H1 (cell line): ENCODE data around the gene GPR52. TPM values are rescaled to one million over a fixed set of nuclear protein-coding genes. Genes with fewer than 3 reads are reported as not detected.

Experiments
- CTCF ChIA-PET: fragments of 300-600 bp; sonication (Branson Sonifier 250); formaldehyde crosslinking; loops from one replicate; lab custom pipeline; 2021; ENCODE audit not compliant: partially characterized antibody; lab: Charles Lee
- POLR2A ChIA-PET: fragments of 300-600 bp; sonication (Branson Sonifier 250); formaldehyde crosslinking; loops from one replicate; lab custom pipeline; 2021; ENCODE audit warnings: inconsistent platforms; ENCODE audit not compliant: partially characterized antibody; lab: Charles Lee
- DNase-seq, 2 experiments: peaks; one replicate each; pipeline versions ENCODE4 v3.0.0 to v3.0.0-alpha.2; 2010 to 2022; ENCODE audit warnings: low spot score in 2 of 2, low read depth in 1 of 2, mixed read lengths in 1 of 2
- FAIRE-seq: peaks from 2 replicates; lab custom pipeline; 2011; peaks lifted over from hg19 to GRCh38; lab: Jason Lieb, UNC
- H2AFZ ChIP-seq: 2 replicates; pipeline ENCODE4 v1.8.1; 2012; ENCODE audit warnings: low read length, inconsistent platforms
- H2AK5ac ChIP-seq: 2 replicates; pipeline ENCODE4 v1.6.1; 2013; ENCODE audit warnings: low read depth, low read length
- H2BK120ac ChIP-seq: replicated peaks from 2 replicates; pipeline ENCODE3; 2013; ENCODE audit warnings: low read depth, low read length, inconsistent platforms
- H2BK12ac ChIP-seq: 2 replicates; pipeline ENCODE4 v1.6.1; 2013; ENCODE audit warnings: low read depth, low read length
- H2BK15ac ChIP-seq: 2 replicates; pipeline ENCODE4 v1.6.1; 2013; ENCODE audit warnings: low read length
- H2BK20ac ChIP-seq: 2 replicates; pipeline ENCODE4 v1.6.1; 2013; ENCODE audit warnings: low read length
- H2BK5ac ChIP-seq: 2 replicates; pipeline ENCODE4 v1.6.1; 2013; ENCODE audit warnings: low read depth, low read length
- H3K14ac ChIP-seq: 2 replicates; pipeline ENCODE4 v1.6.1; 2013; ENCODE audit warnings: inconsistent platforms; ENCODE audit not compliant: insufficient read length
- H3K18ac ChIP-seq: 2 replicates; pipeline ENCODE4 v1.6.1; 2013; ENCODE audit warnings: low read length; ENCODE audit errors: extremely low read depth
- H3K23ac ChIP-seq: 2 replicates; pipeline ENCODE4 v1.6.1; 2013; ENCODE audit warnings: inconsistent platforms; ENCODE audit not compliant: insufficient read length
- H3K23me2 ChIP-seq: 2 replicates; pipeline ENCODE4 v1.6.1; 2013; ENCODE audit warnings: low read depth, low read length
- H3K27ac ChIP-seq: 2 replicates; pipeline ENCODE4 v1.6.1; 2011; ENCODE audit warnings: low read depth, low read length, inconsistent platforms
- H3K27me3 ChIP-seq, 4 experiments: replicated peaks in 1 of 4; 1 replicate in 1 of 4; 2 replicates in 3 of 4; pipeline versions ENCODE4 v1.6.1 to v1.8.1; 2011 to 2013; ENCODE audit warnings: low read length in 3 of 4, mild to moderate bottlenecking in 3 of 4, inconsistent platforms in 2 of 4, mixed read lengths in 2 of 4, moderate library complexity in 1 of 4; ENCODE audit not compliant: control insufficient read depth in 3 of 4, insufficient read depth in 3 of 4; ENCODE audit errors: extremely low read depth in 1 of 4
- H3K36me3 ChIP-seq, 4 experiments: 2 replicates each; pipeline versions ENCODE4 v1.6.1 to v1.8.1; 2011 to 2013; ENCODE audit warnings: mild to moderate bottlenecking in 4 of 4, low read length in 3 of 4, moderate library complexity in 2 of 4, control low read depth in 1 of 4, inconsistent platforms in 1 of 4; ENCODE audit not compliant: insufficient read depth in 4 of 4, control insufficient read depth in 2 of 4
- H3K4ac ChIP-seq: replicated peaks from 2 replicates; pipeline ENCODE3; 2013; ENCODE audit warnings: low read length, low read depth, mixed read lengths, inconsistent platforms; ENCODE audit not compliant: insufficient read length
- H3K4me1 ChIP-seq, 4 experiments: replicated peaks in 1 of 4; 1 replicate in 1 of 4; 2 replicates in 3 of 4; pipeline versions ENCODE4 v1.6.1 to v1.8.1; 2011 to 2013; ENCODE audit warnings: low read length in 3 of 4, inconsistent platforms in 2 of 4, mixed read lengths in 1 of 4; ENCODE audit not compliant: insufficient read depth in 4 of 4, control insufficient read depth in 3 of 4
- H3K4me2 ChIP-seq, 2 experiments: 2 replicates each; pipeline versions ENCODE4 v1.6.1 to v1.8.1; 2011 to 2013; ENCODE audit warnings: low read depth in 2 of 2, low read length in 2 of 2, control low read depth in 1 of 2, inconsistent platforms in 1 of 2, mild to moderate bottlenecking in 1 of 2; ENCODE audit not compliant: insufficient read depth in 1 of 2
- H3K4me3 ChIP-seq, 4 experiments: fragments of 200-600, 300-600 bp in 1 of 4; sonication (generic), shearing (Covaris generic), sonication (Bioruptor Twin) in 1 of 4; 2 replicates each; pipeline versions ENCODE4 v1.5.1 to v1.8.1; 2011 to 2016; ENCODE audit warnings: low read length in 4 of 4, low read depth in 3 of 4, control low read depth in 2 of 4, inconsistent platforms in 2 of 4, mild to moderate bottlenecking in 2 of 4, mixed read lengths in 1 of 4, moderate library complexity in 1 of 4; ENCODE audit not compliant: insufficient read depth in 2 of 4; ENCODE audit errors: extremely low read depth in 1 of 4
- H3K56ac ChIP-seq: replicated peaks from 2 replicates; pipeline ENCODE3; 2013; ENCODE audit warnings: low read depth, mild to moderate bottlenecking, mixed read lengths, low read length, inconsistent platforms; ENCODE audit not compliant: insufficient read length
- H3K79me1 ChIP-seq: 2 replicates; pipeline ENCODE4 v1.6.1; 2013; ENCODE audit warnings: low read depth, low read length, control low read depth
- H3K79me2 ChIP-seq, 2 experiments: 2 replicates each; pipeline versions ENCODE4 v1.6.1 to v1.8.1; 2012 to 2013; ENCODE audit warnings: low read length in 2 of 2, mild to moderate bottlenecking in 2 of 2, inconsistent platforms in 1 of 2; ENCODE audit not compliant: insufficient read depth in 2 of 2, control insufficient read depth in 1 of 2
- H3K9ac ChIP-seq, 4 experiments: replicated peaks in 1 of 4; 1 replicate in 1 of 4; 2 replicates in 3 of 4; pipeline versions ENCODE4 v1.6.1 to v1.8.1; 2011 to 2013; ENCODE audit warnings: low read depth in 3 of 4, low read length in 3 of 4, control low read depth in 2 of 4, mild to moderate bottlenecking in 2 of 4, moderate library complexity in 2 of 4, inconsistent platforms in 1 of 4; ENCODE audit errors: extremely low read depth in 1 of 4
- H3K9me3 ChIP-seq, 2 experiments: 2 replicates each; pipeline versions ENCODE4 v1.6.1 to v1.8.1; 2012 to 2013; ENCODE audit warnings: mild to moderate bottlenecking in 2 of 2, moderate library complexity in 2 of 2, control low read depth in 1 of 2, inconsistent platforms in 1 of 2, low read depth in 1 of 2, low read length in 1 of 2, mixed read lengths in 1 of 2; ENCODE audit not compliant: insufficient read depth in 2 of 2
- H4K20me1 ChIP-seq, 2 experiments: replicated peaks in 1 of 2; 2 replicates each; pipeline versions ENCODE3 to v1.8.1; 2011 to 2013; ENCODE audit warnings: inconsistent platforms in 2 of 2, low read length in 2 of 2, mild to moderate bottlenecking in 1 of 2; ENCODE audit not compliant: insufficient read depth in 2 of 2, control insufficient read depth in 1 of 2
- H4K5ac ChIP-seq: 2 replicates; pipeline ENCODE4 v1.6.1; 2013; ENCODE audit warnings: low read length, low read depth, mixed read lengths, inconsistent platforms; ENCODE audit not compliant: insufficient read length
- H4K8ac ChIP-seq: 2 replicates; pipeline ENCODE4 v1.8.0; 2013; ENCODE audit warnings: mild to moderate bottlenecking, moderate library complexity, low read length, inconsistent platforms; ENCODE audit not compliant: insufficient read depth; ENCODE audit errors: extremely low read depth
- H4K91ac ChIP-seq: replicated peaks from 2 replicates; pipeline ENCODE3; 2013; ENCODE audit warnings: low read length, mixed read lengths, inconsistent platforms; ENCODE audit not compliant: insufficient read length
- ATF2 ChIP-seq: IDR thresholded peaks from 2 replicates; pipeline ENCODE4 v1.6.1; 2012; ENCODE audit warnings: low read length, inconsistent platforms
- GTF2F1 ChIP-seq: IDR thresholded peaks from 2 replicates; pipeline ENCODE4 v1.6.1; 2012; ENCODE audit warnings: low read depth, low read length, improper control_type of control experiment, borderline replicate concordance
- NRF1 ChIP-seq: IDR thresholded peaks from 2 replicates; pipeline ENCODE4 v1.6.1; 2011; ENCODE audit warnings: mild to moderate bottlenecking, low read depth, low read length, improper control_type of control experiment
- SUZ12 ChIP-seq: fragments of 200-600 bp; sonication (generic); IDR thresholded peaks from 2 replicates; pipeline ENCODE4 v1.6.1; 2012; ENCODE audit warnings: mild to moderate bottlenecking, inconsistent platforms, low read length, moderate library complexity, mixed read lengths
- TAF1 ChIP-seq: IDR thresholded peaks from 2 replicates; pipeline ENCODE4 v1.6.1; 2011; ENCODE audit warnings: mild to moderate bottlenecking, low read depth, low read length
- TAF7 ChIP-seq: optimal IDR thresholded peaks from 2 replicates; pipeline ENCODE3; 2011; ENCODE audit warnings: low read depth, mild to moderate bottlenecking, inconsistent platforms, low read length, moderate library complexity, borderline replicate concordance
- TEAD4 ChIP-seq: IDR thresholded peaks from 2 replicates; pipeline ENCODE4 v1.6.1; 2012; ENCODE audit warnings: low read depth, low read length, inconsistent platforms, mixed read lengths
- WGBS, 2 experiments: shearing (Covaris generic) in 1 of 2; methylation state at CpG; one replicate each; pipeline versions ENCODE4 v1.1.6 to v1.1.7; 2013 to 2015; ENCODE audit warnings: low lambda C conversion rate in 2 of 2, mixed read lengths in 2 of 2, inconsistent platforms in 1 of 2, low coverage in 1 of 2, missing lambda C conversion rate in 1 of 2; ENCODE audit not compliant: insufficient replicate concordance in 2 of 2, insufficient coverage in 1 of 2, insufficient read length in 1 of 2; ENCODE audit errors: extremely low coverage in 1 of 2, missing lambda C conversion rate in 1 of 2; 5-methylcytosine and 5-hydroxymethylcytosine counted together
- polyA plus RNA-seq, 7 experiments: library from polyadenylated mRNA; depleted of rRNA in 3 of 7; stranded (reverse) in 5 of 7; unstranded in 2 of 7; fragments of >200 nt in 5 of 7; fragments of 200-250 nt in 2 of 7; gene quantifications; 1 replicate in 5 of 7; 2 replicates in 1 of 7; 4 replicates in 1 of 7; pipeline versions ENCODE4 v1.2.1 to v1.2.3, GENCODE V29; 2011 to 2013; ENCODE audit warnings: missing spikeins in 2 of 7, mixed read lengths in 2 of 7
- total RNA-seq: library from RNA; stranded (reverse); fragmentation: NEBNext Ultra II Directional; extraction: Animal tissue kit (Norgen Biotek cat#: 25700); gene quantifications from 2 replicates; pipeline ENCODE4 v1.2.1, GENCODE V29; 2021

The GPR52 gene
- total and polyA plus RNA-seq, 2 of the 8 experiments (the other 6 are each of a cell fraction or from before 2014, with no cell fraction given), result 0.24 to 0.63 TPM

GRCh38 chr1:174417921-174418320 lies 29.8 kb upstream of the GPR52 start:
- Histone ChIP-seq H4K20me1 (no peaks in the 10 kb centered on the region), H3K56ac (no peak overlapping the region), H2AK5ac (no peak overlapping the region), H4K5ac (no peak overlapping the region), H3K9ac (no peak overlapping the region), H2BK20ac (no peak overlapping the region), H2BK15ac (no peak overlapping the region), H2AFZ (no peak overlapping the region), H3K23ac (no peak overlapping the region), H3K36me3 (no peaks in the 10 kb centered on the region), H3K23me2 (no peaks in the 10 kb centered on the region), H3K79me2 (no peaks in the 10 kb centered on the region), H3K4me2 (no peak overlapping the region), H3K27me3 (no peaks in the 10 kb centered on the region), H4K91ac (no peak overlapping the region), H3K9me3 (no peaks in the 10 kb centered on the region), H2BK12ac (no peak overlapping the region), H3K14ac (no peak overlapping the region), H3K4me3 (no peak overlapping the region), H3K4ac (no peak overlapping the region), H2BK120ac (no peak overlapping the region), H2BK5ac (no peak overlapping the region), H3K18ac (no peak overlapping the region), H4K8ac (no peak overlapping the region), H3K79me1 (no peaks in the 10 kb centered on the region), H3K4me1 (no peaks in the 10 kb centered on the region), H3K27ac (no peak overlapping the region)
- DNase-seq, result no peak
- CTCF ChIA-PET, result no interaction called here
- POLR2A ChIA-PET, result interaction anchor here (0.9 kb wide), 1 partner anchor 43 kb away, joined by 3 read pairs; no protein-coding TSS in a partner anchor
- FAIRE-seq, result no peak
- 90% methylated on average over 2 of the region's 2 CpGs; no CpG with 5 or more reads in 1 of the 2 experiments for WGBS, 2 experiments
- TF ChIP-seq GTF2F1 (no peak), TAF7 (no peak), NRF1 (no peak), TEAD4 (no peak), ATF2 (no peak), SUZ12 (no peak), TAF1 (no peak)
